RCC 7860 (cell line): ENCODE measurements around the gene TPSB2.

ENCODE experiments used
- DNase-seq: peaks from one replicate; pipeline ENCODE4 v3.0.0-alpha.2; 2015; ENCODE audit warnings: low spot score
- FAIRE-seq: peaks from 2 replicates; lab custom pipeline; 2012; peaks lifted over from hg19 to GRCh38; lab: Jason Lieb, UNC

Gene TPSB2

GRCh38 chr16:1222553-1223354 lies 7.2 kb downstream of the TPSB2 start:
- FAIRE-seq = no peak
- no peak for DNase-seq

GRCh38 chr16:1221628-1222552 lies 8.1 kb downstream of the TPSB2 start:
- FAIRE-seq = no peak
- no peak for DNase-seq

DNA sequence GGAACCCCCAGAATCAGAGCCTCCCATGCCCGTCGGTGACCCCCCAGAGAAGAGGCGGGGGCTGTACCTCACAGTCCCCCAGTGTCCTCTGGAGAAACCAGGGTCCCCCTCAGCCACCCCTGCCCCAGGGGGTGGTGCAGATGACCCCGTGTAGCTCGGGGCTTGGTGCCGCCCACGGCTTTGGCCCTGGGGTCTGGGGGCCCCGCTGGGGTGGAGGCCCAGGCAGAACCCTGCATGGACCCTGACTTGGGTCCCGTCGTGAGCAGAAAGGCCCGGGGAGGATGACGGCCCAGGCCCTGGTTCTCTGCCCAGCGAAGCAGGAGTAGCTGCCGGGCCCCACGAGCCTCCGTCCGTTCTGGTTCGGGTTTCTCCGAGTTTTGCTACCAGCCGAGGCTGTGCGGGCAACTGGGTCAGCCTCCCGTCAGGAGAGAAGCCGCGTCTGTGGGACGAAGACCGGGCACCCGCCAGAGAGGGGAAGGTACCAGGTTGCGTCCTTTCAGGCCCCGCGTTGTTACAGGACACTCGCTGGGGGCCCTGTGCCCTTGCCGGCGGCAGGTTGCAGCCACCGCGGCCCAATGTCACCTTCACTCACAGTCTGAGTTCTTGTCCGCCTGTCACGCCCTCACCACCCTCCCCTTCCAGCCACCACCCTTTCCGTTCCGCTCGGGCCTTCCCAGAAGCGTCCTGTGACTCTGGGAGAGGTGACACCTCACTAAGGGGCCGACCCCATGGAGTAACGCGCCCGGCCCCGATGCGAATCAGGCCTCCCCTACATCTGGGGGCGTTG lies 8.9 kb downstream of the TPSB2 start:
- FAIRE-seq = no peak
- no peak for DNase-seq

DNA sequence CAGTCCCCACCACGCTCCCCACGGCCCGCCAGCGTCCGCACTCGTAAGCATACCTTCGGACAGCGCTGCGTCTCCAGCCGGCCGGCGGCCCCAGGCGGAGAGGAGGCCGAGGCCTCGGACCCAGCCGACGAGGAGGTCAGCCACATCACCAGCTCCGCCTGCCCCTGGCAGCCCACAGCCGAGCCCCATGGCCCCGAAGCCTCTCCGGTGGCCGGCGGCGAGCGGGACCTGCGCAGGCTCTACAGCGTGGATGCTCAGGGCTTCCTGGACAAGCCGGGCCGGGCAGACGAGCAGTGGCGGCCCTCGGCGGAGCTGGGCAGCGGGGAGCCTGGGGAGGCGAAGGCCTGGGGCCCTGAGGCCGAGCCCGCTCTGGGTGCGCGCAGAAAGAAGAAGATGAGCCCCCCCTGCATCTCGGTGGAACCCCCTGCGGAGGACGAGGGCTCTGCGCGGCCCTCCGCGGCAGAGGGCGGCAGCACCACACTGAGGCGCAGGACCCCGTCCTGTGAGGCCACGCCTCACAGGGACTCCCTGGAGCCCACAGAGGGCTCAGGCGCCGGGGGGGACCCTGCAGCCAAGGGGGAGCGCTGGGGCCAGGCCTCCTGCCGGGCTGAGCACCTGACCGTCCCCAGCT lies 9.8 kb downstream of the TPSB2 start:
- DNase-seq (no peak), FAIRE-seq (no peak)

DNA sequence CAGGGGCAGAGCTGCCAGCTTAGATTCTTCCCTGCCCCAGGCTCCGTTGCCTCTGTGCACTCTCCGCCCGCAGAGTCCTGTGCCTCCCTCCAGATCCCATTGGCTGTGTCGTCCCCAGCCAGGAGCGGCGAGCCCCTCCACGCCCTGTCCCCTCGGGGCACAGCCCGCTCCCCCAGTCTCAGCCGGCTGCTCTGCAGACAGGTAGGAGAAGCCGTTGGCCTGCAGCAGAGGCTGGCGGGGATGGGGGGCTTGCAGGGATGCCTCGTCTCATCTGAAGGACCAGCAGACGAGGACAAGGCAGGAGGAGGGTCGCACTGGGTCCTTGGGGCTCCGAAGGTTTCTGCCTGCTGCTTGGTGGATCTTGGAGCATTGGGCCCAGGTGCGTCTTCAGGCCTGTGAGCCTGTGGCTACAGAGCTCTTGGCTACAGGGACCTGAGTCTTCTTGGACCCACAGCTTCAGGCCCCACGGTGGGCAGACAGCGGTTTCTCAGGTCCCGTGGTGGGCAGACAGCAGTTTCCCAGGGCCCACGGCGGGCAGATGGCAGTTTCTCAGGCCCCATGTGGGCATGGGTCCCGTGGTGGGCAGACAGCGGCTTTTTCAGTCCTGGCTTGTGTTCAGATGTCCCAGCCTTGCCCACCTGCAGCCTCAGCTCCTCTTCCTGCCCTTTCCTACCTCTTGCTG lies 10.9 kb downstream of the TPSB2 start:
- FAIRE-seq = no peak
- no peak for DNase-seq

DNA sequence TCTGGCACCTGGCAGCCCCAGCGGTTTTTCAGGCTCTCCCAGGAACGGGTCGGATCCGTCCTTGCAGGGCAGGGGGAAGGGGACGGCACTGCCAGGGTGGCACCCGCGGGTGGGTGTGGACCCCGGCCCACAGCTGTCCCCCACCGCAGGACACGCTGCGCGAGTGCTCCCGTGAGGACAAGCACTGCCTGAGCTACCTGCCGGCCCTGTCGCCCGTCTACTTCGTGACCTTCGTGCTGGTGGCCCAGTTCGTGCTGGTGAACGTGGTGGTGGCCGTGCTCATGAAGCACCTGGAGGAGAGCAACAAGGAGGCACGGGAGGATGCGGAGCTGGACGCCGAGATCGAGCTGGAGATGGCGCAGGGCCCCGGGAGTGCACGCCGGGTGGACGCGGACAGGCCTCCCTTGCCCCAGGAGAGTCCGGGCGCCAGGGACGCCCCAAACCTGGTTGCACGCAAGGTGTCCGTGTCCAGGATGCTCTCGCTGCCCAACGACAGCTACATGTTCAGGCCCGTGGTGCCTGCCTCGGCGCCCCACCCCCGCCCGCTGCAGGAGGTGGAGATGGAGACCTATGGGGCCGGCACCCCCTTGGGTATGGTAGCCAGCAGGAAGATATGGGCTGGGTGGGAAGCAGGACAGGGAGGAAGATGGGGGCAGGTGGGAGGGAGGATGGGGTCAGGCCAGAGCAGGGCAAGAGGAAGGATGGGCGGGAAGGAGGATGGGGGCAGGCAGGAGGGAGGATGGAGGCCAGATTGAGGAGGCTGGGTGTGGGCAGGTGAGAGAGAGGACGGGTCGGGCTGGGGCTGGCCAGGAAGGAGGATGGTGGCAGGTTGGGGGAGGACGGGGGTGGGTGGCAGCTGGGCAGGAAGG lies 11.7 kb downstream of the TPSB2 start:
- FAIRE-seq (no peak), DNase-seq (no peak)

- FAIRE-seq (no peak), DNase-seq (no peak)
Measured at GRCh38 chr16:1217526-1217925, 12.5 kb downstream of the TPSB2 start.

DNA sequence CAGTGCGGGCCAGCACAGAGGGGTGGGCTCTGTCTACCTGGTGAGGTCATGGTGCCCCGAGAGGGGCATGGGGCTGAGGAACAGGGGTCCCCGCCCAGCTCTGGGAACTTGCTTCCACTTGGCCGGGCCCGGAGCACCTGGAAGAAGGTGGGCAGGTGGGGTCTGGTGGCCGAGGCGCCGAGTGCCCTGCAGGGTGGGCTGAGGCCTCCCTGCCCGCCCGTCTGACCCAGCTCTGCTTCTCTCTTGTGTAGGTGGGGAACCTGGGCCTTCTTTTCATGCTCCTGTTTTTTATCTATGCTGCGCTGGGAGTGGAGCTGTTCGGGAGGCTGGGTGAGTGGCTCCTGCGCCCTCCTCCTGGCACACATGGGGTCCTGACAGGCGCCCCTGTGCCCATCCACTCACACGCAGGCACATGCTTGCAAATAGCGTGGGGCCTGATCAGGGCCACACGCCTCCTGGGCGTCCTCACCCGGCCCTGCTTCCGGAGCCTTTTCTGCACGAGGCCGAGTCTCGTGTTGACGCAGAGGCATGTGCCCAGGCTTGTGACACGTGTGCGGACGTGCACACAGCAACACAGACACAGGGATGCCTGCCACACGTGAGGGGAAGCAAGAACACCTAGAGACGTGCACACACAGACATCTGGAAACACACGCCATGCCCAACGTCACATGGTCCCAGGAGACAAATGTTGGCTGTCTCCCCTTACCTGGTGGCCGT lies 13.1 kb downstream of the TPSB2 start:
- DNase-seq = no peak
- FAIRE-seq = no peak

DNA sequence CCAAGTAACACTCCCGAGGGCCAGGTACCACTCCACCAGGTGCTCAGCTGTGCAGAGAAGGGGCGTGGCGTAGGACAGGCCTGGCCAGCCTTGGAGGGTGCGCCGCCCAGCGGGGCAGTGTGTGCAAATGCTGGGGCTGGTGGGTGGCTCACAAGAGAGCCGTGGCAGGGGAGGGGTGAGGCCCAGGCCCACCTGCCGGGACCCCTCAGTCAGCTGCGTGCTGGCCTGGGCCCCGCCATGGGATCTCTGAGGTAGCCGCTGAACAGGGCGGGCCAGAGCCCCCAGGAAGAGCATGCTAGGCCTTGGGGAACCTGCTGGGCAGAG lies 13.7 kb downstream of the TPSB2 start:
- FAIRE-seq (no peak), DNase-seq (no peak)

DNA sequence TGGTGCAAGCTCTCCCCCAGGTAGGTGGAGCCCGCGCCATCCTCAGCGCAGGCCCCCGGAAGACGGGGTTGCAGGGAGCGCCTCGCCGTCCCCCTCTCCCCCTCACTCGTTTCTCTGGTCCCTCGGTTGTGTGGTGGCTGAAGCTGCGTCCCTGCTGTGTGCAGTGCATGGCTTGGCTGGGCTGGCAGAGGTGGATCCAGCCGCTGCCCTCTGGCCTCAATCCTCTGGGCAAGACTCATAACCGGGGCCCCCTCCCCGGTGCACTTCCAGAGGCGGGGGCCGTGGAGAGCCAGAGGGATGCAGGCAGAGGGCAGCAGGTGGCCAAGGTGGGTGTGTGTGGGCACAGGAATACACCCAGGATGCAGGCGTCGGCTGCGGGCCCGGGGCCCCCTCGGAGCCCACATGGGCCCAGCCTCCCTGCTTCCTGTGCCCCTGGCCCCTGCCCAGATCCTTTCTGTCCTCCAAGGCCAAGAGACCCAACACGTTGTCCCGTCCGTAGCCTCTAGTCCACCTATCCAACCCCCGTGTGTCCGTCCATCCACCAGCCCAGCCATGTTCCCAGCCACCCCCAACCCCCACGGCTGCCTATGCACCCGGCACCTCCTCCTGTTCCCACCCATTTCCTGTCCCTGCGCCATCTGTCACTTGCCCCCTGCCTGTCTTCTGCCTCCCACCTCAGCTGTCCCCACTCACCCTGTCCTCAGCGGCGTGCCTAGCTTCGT lies 14.2 kb downstream of the TPSB2 start:
- DNase-seq (no peak), FAIRE-seq (no peak)

- FAIRE-seq = no peak
- no peak for DNase-seq
Measured at GRCh38 chr16:1214719-1215118, 15.3 kb downstream of the TPSB2 start.

GRCh38 chr16:1213796-1214372 lies 16.1 kb downstream of the TPSB2 start:
- DNase-seq (no peak), FAIRE-seq (no peak)

DNA sequence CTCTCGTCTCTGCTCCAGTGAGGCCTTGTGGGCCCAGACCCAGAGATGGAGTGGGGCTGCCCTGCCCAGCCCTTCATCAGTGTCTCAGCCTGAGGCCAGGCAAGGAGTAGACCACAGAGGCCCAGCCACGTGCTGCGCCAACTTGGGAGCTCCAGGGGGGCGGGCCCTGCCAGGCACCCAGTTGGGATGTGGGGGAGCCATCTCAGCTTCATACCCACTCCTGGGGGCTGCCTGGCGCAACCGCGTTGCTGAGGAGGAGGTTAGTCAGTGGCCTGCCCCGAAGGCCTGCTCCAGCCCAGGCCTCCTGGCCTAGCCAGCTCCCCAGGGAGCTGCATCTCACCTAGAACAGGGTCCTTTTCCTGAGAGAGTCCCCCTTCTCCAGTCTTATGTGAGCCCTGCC lies 16.8 kb downstream of the TPSB2 start:
- FAIRE-seq (no peak), DNase-seq (no peak)

DNA sequence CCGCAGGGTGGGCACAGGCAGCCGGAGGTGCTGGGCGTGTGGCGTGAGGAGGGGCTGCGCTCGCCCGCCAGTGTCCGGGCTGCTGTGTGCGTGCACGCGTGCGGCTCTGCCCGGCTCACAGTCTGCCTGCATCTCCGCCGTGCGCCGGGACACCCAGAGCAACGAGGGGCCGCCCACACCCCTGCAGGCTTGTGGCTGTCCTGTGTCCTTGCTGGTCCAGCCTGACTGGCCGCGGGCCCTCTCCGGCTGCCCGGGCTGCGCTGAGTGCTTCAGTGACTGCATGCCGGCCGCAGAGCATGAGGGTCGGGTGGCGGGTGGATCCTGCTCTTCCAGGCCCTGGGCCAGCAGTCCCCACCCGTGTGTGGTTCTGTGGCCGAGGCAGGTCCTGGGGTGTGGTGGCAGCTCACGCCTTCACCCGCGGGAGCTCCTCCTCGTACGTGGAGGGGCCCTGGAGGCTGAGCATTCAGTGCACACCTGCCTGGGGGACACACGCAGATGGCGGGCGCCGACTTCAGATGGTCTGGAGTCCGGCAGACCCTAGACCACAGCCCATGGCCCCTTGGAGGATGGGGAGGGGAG lies 17.3 kb downstream of the TPSB2 start:
- no peak for FAIRE-seq
- DNase-seq = no peak

- no peak for FAIRE-seq
Measured at GRCh38 chr16:1211451-1212268, 18.3 kb downstream of the TPSB2 start.

DNA sequence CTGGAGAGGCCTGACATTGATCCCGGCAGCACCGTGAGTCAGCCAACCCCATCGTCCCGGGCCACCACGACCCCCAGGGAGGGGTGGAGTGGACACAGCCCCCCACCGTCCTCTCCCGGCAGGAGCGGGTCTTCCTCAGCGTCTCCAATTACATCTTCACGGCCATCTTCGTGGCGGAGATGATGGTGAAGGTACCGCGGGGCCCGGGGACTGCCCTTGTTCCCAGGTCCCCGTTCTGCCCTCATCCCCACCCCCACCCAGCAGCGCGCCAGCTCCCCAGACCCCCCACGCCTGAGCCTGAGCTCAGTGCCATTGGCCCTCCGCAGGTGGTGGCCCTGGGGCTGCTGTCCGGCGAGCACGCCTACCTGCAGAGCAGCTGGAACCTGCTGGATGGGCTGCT lies 19.5 kb downstream of the TPSB2 start:
- FAIRE-seq = no peak
- no peak for DNase-seq

More at GRCh38 chr16:1211451-1212268, 18.3 kb downstream of the TPSB2 start:
- no peak for DNase-seq
